GM23338 (cell line): Measurements from ENCODE around the gene PIGH.

Source experiments
- CREB1 ChIP-seq: fragments of 250-450 bp; sonication (Bioruptor Pico); IDR thresholded peaks from 2 replicates; pipeline ENCODE4 v1.5.0; 2020; ENCODE audit warnings: low read depth, mild to moderate bottlenecking, moderate library complexity
- CTCF ChIP-seq, 2 experiments: fragments of 200-600 bp in 1 of 2; sonication (generic) in 1 of 2; conservative IDR thresholded peaks; 2 replicates each; pipeline versions ENCODE4 v1.5.1 to v1.6.1; 2016 to 2017; ENCODE audit warnings: antibody characterized with exemption in 2 of 2, low read depth in 2 of 2, mild to moderate bottlenecking in 2 of 2, moderate library complexity in 1 of 2
- ETS1 ChIP-seq: IDR thresholded peaks from 2 replicates; pipeline ENCODE4 v1.6.1; 2016; ENCODE audit warnings: antibody characterized with exemption
- EZH2 ChIP-seq: fragments of 200-600 bp; sonication (generic); IDR thresholded peaks from one replicate; pipeline ENCODE4 v1.8.0; 2017; ENCODE audit warnings: antibody characterized with exemption, mild to moderate bottlenecking, low read depth; ENCODE audit not compliant: unreplicated experiment
- EZH2phosphoT487 ChIP-seq: fragments of 200-600 bp; sonication (generic); IDR thresholded peaks from one replicate; pipeline ENCODE4 v1.8.1; 2018; ENCODE audit warnings: antibody characterized with exemption; ENCODE audit not compliant: unreplicated experiment
- JUNB ChIP-seq: IDR thresholded peaks from one replicate; pipeline ENCODE4 v1.6.1; 2016; ENCODE audit warnings: antibody characterized with exemption; ENCODE audit not compliant: unreplicated experiment
- NANOG ChIP-seq: IDR thresholded peaks from 2 replicates; pipeline ENCODE4 v1.6.1; 2016; ENCODE audit warnings: antibody characterized with exemption, borderline replicate concordance
- POLR2AphosphoS5 ChIP-seq: IDR thresholded peaks from 2 replicates; pipeline ENCODE4 v1.6.1; 2016; ENCODE audit warnings: antibody characterized with exemption, low read depth
- REST ChIP-seq: IDR thresholded peaks from one replicate; pipeline ENCODE4 v1.6.1; 2018; ENCODE audit warnings: antibody characterized with exemption; ENCODE audit not compliant: unreplicated experiment
- STAT1 ChIP-seq: IDR thresholded peaks from one replicate; pipeline ENCODE4 v1.6.1; 2016; ENCODE audit warnings: antibody characterized with exemption; ENCODE audit not compliant: unreplicated experiment
- ZNF114 ChIP-seq: fragments of 250-450 bp; sonication (Bioruptor Pico); IDR thresholded peaks from 2 replicates; pipeline ENCODE4 v1.5.0; 2020; ENCODE audit warnings: mild to moderate bottlenecking, moderate library complexity
- ZNF331 ChIP-seq: fragments of 250-450 bp; sonication (Bioruptor Pico); IDR thresholded peaks from 2 replicates; pipeline ENCODE4 v1.5.0; 2020; ENCODE audit warnings: low read depth, mild to moderate bottlenecking, moderate library complexity
- ZNF462 ChIP-seq: fragments of 250-450 bp; sonication (Bioruptor Pico); IDR thresholded peaks from 2 replicates; pipeline ENCODE4 v1.5.0; 2020; ENCODE audit warnings: mild to moderate bottlenecking, moderate library complexity

GRCh38 chr14:67564236-67564635 lies 35.8 kb downstream of the PIGH start:
- TF ChIP-seq CTCF (conservative IDR thresholded peaks at IDR 0.05; ENCODE audit: low read depth in 2 of 2) (no peak), EZH2 (no peak), ZNF331 (CRISPR knock-in tag) (no peak), POLR2AphosphoS5 (no peak), NANOG (no peak), JUNB (no peak), CREB1 (CRISPR knock-in tag) (no peak), ETS1 (no peak), REST (no peak), EZH2phosphoT487 (no peak), STAT1 (no peak), ZNF114 (no peak), ZNF462 (no peak)
